RPMI8226 (cell line): ENCODE data around the gene LHFPL3.

ENCODE experiments used
- DNase-seq: peaks from one replicate; pipeline ENCODE4 v3.0.0-alpha.2; 2015

Gene LHFPL3

GRCh38 chr7:104943502-104944343, 615.3 kb downstream of the LHFPL3 start:
- peak; percentile 99 for DNase-seq

GRCh38 chr7:104945599-104945956, 617.2 kb downstream of the LHFPL3 start:
- no peak for DNase-seq

- DNase-seq: no peak
Observed at GRCh38 chr7:104946338-104946737, 617.9 kb downstream of the LHFPL3 start.

GRCh38 chr7:104950006-104950405, 621.6 kb downstream of the LHFPL3 start:
- DNase-seq: no peak

- DNase-seq: no peak
Observed at GRCh38 chr7:104950754-104951153, 622.4 kb downstream of the LHFPL3 start.

GRCh38 chr7:104951546-104951945, 623.1 kb downstream of the LHFPL3 start:
- no peak for DNase-seq

GRCh38 chr7:104955276-104955675, 626.9 kb downstream of the LHFPL3 start:
- no peak for DNase-seq
